Measurements from ENCODE around the gene HMGCR.

HMGCR gene

GRCh38 chr5:75389430-75389829 is 52.4 kb downstream of the HMGCR start:
- no peak for DNase-seq

GRCh38 chr5:75395277-75395676 is 58.3 kb downstream of the HMGCR start:
- no peak for DNase-seq

DNA sequence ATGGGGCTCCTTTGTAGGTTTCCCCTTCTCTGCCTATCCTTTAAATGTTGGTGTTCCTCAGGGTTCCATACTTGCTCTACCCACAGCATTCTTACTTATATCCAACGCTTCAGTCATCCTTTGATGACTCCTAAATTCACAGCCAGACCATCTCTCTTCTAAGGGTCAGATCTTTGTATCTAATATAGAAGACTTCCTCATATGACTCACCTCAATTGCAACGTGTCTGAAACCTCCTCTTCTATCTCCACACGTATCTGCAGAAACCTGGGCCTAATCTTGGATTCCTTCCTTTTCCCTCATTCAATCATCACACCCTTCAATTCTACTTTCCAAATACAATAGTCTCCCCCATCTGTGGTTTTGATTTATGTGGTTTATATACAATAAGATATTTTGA is 68.3 kb downstream of the HMGCR start:
- DNase-seq, result no peak
